Stimulated activated CD8-positive, alpha-beta memory T cell treated with anti-CD3 and anti-CD28 coated beads, Interleukin-7, amount 100 ng/mL, for 4 hours (primary cell): ENCODE results near the gene SPON1.
"Not testable (repeated sequence)": the region's sequence is repeated elsewhere in the genome, so short reads cannot be mapped to it uniquely, and the experiment has no call there.

ENCODE experiments used
- DNase-seq, 2 donors: peaks; one replicate each; pipeline ENCODE4 v3.0.0-alpha.2; 2020; ENCODE audit warnings: low read depth in 2 of 2

SPON1 gene

GRCh38 chr11:14124886-14125285 lies 162.4 kb downstream of the SPON1 start:
- DNase-seq: no peak

GRCh38 chr11:14125529-14125928 lies 163.0 kb downstream of the SPON1 start:
- no peak for DNase-seq

- no peak for DNase-seq
These were observed 165.2 kb downstream of the SPON1 start for GRCh38 chr11:14127679-14128078.

GRCh38 chr11:14132312-14132711 lies 169.8 kb downstream of the SPON1 start:
- no peak for DNase-seq

GRCh38 chr11:14133381-14133780 lies 170.9 kb downstream of the SPON1 start:
- no peak for DNase-seq

GRCh38 chr11:14136561-14136960 lies 174.0 kb downstream of the SPON1 start:
- no peak for DNase-seq

GRCh38 chr11:14137284-14137683 lies 174.8 kb downstream of the SPON1 start:
- DNase-seq: no peak

GRCh38 chr11:14140991-14141390 lies 178.5 kb downstream of the SPON1 start:
- DNase-seq: no peak

- DNase-seq: no peak
These were observed 179.2 kb downstream of the SPON1 start for GRCh38 chr11:14141676-14142075.

- no peak for DNase-seq
These were observed 182.4 kb downstream of the SPON1 start for GRCh38 chr11:14144934-14145333.

GRCh38 chr11:14148653-14149273 lies 186.2 kb downstream of the SPON1 start:
- no peak for DNase-seq

GRCh38 chr11:14149683-14150082 lies 187.2 kb downstream of the SPON1 start:
- no peak for DNase-seq

GRCh38 chr11:14150878-14151277 lies 188.4 kb downstream of the SPON1 start:
- DNase-seq: no peak

GRCh38 chr11:14154103-14154502 lies 191.6 kb downstream of the SPON1 start:
- not testable (repeated sequence) for DNase-seq

GRCh38 chr11:14158393-14158792 lies 195.9 kb downstream of the SPON1 start:
- DNase-seq: no peak

GRCh38 chr11:14163576-14163975 lies 201.1 kb downstream of the SPON1 start:
- no peak for DNase-seq

- DNase-seq: not testable (repeated sequence)
These were observed 211.2 kb downstream of the SPON1 start for GRCh38 chr11:14173679-14174078.

- DNase-seq: no peak
These were observed 216.7 kb downstream of the SPON1 start for GRCh38 chr11:14179116-14179820.

GRCh38 chr11:14181121-14181520 lies 218.6 kb downstream of the SPON1 start:
- no peak for DNase-seq

- DNase-seq: no peak
These were observed 220.4 kb downstream of the SPON1 start for GRCh38 chr11:14182833-14183364.

GRCh38 chr11:14184028-14184940 lies 221.8 kb downstream of the SPON1 start:
- DNase-seq: no peak

- DNase-seq: no peak
These were observed 222.9 kb downstream of the SPON1 start for GRCh38 chr11:14185461-14185860.
